NCI-H510A treated with DMSO at 0.1 percent for 48 hours (cell line): ENCODE measurements around the gene PPP1R27.

Experiments used
- DNase-seq: peaks from one replicate; lab custom pipeline; 2025; lab: John Stamatoyannopoulos, UW

The PPP1R27 gene

DNA sequence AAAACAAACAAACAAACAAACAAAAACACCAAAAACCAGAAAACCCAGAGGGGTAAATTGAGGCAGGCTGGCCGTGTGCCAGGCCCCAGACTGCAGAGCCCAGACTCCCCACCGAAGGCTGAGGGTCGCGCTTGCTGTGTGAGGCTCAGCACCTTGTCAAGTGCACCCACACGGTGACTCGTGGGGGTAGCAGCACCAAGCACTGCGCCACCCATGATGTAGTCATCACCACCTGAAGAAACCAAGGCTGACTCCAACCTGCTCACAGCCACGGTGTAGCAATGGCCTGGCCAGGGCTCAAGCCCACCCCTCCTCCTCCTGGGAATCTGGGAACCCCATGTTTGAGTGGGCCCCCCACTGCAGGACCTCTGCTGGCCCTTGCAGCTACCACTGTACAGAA lies 13.7 kb downstream of the PPP1R27 start:
- no peak for DNase-seq

DNA sequence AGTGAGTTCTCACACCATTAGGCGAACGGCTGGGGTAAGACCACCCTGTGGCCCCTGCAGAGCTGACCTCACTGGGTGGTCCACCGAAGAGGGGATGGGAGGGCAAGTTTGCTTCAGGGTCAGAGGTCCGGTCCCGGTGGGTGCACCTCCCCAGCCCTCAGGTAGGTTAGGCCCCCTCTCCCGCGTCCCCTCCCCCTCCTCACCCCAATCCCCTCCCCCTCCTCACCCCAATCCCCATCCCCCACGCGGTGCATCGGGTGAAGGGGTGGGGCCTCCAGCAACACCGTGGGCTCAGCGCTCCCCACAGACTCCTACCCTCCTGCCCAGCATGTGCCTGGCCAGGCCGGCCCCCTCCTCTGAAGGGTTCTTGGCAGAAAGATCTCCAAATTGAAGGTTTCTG lies 15.1 kb downstream of the PPP1R27 start:
- DNase-seq: no peak

DNA sequence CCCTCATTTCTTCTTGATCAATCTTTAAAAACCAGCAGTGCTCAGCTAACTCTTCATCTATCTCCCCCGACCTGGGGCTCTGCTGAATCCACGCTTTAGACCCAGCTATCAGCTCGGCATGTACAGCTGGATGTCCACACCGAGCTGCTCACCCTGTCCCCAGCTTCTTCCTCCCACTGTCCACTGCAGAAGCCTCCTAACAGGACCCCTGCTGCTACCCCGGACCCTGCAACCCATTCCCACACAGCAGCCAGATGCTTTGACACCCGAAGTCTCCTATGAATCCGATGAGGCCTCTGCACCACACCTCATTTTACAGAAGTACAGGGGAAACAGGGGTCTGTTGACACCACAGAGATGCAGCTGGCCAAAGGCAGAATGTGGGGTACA lies 17.1 kb downstream of the PPP1R27 start:
- no peak for DNase-seq

GRCh38 chr17:81815646-81815986 lies 19.2 kb downstream of the PPP1R27 start:
- no peak for DNase-seq

- DNase-seq: no peak
Observed at GRCh38 chr17:81814748-81815645, 19.9 kb downstream of the PPP1R27 start.

- DNase-seq: no peak
Observed at GRCh38 chr17:81813861-81814683, 20.8 kb downstream of the PPP1R27 start.

DNA sequence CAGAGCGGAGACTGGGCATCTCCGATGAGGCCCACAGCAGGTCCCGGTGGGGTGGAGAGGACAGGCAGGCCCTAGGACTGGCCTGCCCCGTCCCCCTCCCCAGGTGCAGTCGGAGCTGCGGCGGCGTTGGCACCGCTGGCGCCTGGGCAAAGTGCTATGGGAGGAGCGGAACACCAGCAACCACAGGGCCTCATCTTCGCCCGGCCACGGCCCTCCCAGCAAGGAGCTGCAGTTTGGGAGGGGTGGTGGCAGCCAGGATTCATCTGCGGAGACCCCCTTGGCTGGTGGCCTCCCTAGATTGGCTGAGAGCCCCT lies 21.5 kb downstream of the PPP1R27 start:
- DNase-seq: no peak

DNA sequence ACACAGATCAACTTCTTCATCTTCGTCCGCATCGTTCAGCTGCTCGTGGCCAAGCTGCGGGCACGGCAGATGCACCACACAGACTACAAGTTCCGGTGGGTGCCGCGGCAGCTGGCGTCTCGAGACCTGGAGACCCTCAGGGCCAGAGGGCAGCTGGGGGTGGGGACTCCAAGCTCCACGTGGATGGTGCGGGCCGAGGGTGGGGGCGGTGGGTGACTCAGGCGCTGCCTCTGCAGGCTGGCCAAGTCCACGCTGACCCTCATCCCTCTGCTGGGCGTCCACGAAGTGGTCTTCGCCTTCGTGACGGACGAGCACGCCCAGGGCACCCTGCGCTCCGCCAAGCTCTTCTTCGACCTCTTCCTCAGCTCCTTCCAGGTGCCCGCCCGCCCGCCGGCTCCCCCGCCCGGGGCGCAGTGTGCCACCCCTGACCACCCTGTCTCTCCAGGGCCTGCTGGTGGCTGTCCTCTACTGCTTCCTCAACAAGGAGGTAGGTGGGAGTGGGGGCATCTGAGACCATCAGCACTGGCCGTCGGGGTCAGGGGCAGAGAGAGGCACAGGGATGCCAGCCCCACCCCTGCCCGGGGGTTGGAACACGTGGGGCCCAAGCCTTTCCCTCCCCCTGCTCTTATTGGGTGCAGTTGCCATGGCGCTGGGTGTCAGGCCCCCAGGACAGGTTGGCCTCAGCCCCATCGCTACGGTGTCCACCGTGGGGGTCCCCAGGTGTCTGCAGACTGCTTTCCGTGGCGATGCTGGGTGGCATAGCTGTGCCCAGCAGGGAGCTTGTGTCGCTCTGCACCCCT lies 22.1 kb downstream of the PPP1R27 start:
- DNase-seq: no peak

GRCh38 chr17:81811705-81812570 lies 22.9 kb downstream of the PPP1R27 start:
- no peak for DNase-seq

- no peak for DNase-seq
Observed at GRCh38 chr17:81810892-81811704, 23.8 kb downstream of the PPP1R27 start.

DNA sequence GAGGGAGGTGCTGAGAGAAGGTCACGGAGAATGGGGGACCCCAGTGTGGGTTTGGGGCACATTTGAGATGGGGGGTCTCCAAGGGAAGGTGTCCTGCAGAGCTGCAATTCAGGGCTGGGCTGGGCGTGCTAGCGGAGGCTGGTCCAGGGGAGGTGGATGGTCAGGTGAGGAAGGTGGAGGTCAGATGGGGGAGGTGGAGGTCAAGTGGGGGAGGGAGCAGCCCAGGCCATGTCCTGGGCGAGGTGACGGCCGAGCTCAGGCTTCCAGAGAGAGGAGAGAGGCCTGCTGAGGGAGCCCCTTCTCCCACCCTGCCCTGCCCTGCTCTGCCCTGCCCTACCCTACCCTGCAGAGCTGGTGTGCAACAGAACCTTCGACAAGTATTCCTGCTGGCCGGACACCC lies 24.4 kb downstream of the PPP1R27 start:
- DNase-seq: no peak

- no peak for DNase-seq
Observed at GRCh38 chr17:81809556-81809998, 25.3 kb downstream of the PPP1R27 start.

DNA sequence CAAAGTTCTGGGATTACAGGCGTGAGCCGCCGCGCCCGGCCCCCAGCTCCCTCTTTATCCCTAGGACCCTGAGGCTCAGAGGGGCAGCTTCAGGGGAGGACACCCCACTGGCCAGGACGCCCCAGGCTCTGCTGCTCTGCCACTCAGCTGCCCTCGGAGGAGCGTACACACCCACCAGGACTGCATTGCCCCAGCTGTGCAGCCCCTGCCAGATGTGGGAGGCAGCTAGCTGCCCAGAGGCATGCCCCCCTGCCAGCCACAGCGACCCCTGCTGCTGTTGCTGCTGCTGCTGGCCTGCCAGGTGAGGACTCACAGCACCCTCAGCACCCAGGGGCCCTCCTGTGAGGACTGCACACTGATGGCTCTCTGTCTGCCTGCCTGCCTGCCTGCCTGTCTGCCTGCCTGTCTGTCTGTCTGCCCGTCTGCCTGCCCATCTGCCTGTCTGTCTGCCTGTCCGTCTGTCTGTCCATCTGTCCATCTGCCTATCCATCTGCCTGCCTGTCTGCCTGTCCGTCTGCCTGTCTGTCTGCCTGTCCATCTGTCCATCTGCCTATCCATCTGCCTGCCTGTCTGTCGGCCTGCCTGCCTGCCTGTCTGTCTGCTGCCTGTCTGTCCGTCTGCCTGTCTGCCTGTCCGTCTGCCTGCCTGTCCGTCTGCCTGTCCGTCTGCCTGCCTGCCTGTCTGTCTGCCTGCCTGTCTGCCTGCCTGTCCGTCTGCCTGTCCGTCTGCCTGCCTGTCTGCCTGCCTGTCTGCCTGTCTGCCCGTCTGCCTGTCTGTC lies 25.9 kb downstream of the PPP1R27 start:
- no peak for DNase-seq

DNA sequence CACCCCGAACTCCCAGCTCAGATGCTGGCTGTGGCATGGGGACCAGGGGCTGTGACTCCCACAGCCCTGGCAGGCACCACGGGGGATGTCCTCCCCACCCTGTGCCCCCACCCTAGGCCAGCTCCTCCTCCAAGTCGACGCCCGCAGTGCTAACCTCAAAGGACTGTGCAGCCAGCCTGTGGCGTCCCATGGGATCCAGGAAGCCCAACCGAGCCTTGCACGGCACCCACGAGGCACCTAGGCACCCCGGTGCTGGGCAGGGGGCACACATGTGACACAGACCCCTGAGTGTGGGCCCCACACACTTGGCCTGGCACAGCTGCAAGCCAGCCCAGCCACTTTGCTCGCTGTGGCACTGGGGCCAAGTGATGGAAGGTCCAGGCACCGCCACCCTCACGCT lies 27.0 kb downstream of the PPP1R27 start:
- no peak for DNase-seq

DNA sequence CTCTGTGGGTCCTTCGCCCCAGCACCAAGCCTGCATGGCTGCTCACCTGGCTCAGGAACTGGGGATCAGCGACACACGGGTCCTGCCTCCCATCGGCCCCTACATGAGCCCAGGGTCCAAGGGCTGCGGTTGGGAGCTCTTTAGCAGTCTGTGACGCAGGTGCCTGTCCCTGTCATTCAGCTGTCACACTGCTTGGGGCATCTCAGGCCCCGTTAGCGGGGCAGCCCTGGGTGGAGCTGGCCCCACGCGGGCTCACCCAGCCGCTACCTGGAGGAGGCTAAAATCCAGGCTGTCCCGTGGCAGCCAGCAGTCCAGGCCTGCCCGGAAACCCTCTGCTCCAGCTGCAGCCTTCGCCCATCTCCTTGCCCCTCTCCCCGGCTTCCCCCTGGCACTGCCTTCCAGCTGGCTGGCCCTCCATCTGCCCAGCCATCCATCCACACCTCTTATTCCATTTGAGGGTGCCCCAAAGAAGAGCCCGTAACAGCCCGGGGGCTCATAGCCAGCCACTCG lies 27.6 kb downstream of the PPP1R27 start:
- no peak for DNase-seq

DNA sequence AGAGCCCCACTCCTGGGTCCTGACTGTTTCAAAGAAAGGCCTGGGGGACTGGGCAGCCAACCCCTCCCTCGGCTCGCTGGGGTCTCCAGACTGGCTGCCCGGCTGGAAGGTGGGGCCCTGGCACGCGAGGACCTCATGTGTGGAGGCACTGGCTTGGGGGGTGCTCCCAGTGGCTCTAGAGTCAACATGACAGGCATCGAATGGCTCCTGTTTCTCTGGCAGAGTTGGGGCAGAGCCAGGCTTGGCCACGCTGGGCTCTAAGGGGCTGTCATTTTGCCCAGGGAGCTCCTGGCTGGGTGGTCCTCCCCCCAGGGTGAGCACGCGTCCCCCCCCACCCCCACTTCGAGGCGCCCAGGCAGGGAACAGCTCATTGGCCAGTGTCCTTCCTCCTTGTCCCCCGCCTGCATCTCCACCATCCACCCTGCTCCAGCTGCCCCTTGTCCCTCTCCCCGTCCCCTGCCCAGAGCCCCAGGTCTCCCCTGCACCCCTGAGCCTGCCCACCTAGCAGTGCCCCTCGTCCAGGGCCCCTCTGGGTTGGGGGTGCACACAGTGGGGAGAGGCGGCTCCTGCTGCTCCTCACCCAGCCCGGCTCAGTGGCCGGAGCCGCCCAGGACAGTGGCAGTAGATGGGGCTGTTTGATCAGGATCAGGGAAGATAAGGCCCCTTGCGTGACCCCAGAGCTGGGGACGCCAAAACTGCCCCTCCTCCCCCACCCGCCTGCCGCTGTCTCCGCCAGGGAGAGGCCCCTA lies 28.2 kb downstream of the PPP1R27 start:
- no peak for DNase-seq

DNA sequence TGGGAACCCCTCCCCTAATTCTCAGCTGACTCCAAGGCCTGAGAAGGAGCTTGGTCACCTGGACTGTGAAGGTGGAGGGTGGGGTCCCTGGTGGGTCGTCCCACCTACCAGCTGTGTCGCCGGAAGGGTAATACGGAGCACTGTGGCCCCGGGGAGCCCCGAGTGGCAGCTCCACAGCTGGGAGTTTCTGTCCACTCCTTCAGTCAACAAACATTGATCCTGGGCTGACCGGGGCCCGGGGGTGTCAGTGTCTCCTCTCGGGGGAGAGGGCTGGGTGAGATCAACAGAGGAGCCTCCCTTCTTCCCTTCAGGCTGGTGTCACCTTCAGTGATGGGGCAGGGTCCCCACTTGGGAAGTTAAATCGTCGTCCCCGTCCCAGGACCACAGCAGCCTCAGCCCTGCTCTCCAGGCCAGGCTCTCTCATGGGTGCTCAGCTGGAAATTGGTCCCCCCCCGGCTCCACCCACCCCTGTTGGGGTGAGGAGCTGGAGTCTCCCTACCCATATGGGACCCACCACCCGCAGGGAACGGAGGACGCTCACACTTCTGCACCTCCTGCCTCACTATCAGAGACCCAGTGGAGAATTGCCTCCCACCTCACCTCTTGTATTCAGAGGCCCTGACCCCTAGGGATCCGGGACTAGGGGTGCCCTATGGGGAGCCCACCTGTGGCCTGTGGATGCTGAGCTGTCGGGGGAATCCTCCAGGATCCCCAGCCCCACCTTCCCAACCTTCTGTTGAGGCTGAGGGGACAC lies 29.0 kb downstream of the PPP1R27 start:
- DNase-seq: no peak
